Endothelial cell of umbilical vein (primary cell): ENCODE data around the gene CLCA4. TPM values are rescaled to one million over a fixed set of nuclear protein-coding genes. Genes with fewer than 3 reads are reported as not detected.

Experiments used
- BruUV-seq: library from RNA; stranded (reverse); fragments of 400-500 nt; replicated peaks from 2 replicates; lab custom pipeline; 2021; lab: Mats Ljungman, UMichigan
- CTCF ChIA-PET: fragments of 300-600, 350-600 bp; sonication (Branson Sonifier 250); formaldehyde crosslinking; loops from one replicate; lab custom pipeline; 2021; ENCODE audit warnings: antibody characterized with exemption, inconsistent platforms; lab: Charles Lee
- POLR2A ChIA-PET: fragments of 300-600, 350-600 bp; sonication (Branson Sonifier 250); formaldehyde crosslinking; loops from one replicate; lab custom pipeline; 2021; ENCODE audit warnings: antibody characterized with exemption, inconsistent platforms; lab: Charles Lee
- DNase-seq: peaks from one replicate; pipeline ENCODE4 v3.0.0-alpha.2; 2011; ENCODE audit warnings: low read depth, low spot score
- FAIRE-seq: peaks from 2 replicates; lab custom pipeline; 2011; peaks lifted over from hg19 to GRCh38; lab: Jason Lieb, UNC
- H2AFZ ChIP-seq: 2 replicates; pipeline ENCODE4 v1.6.0; 2012; ENCODE audit warnings: low read depth, low read length, control low read depth, inconsistent platforms
- H3K27ac ChIP-seq: 2 replicates; pipeline ENCODE4 v1.5.1; 2011; ENCODE audit warnings: low read depth, mild to moderate bottlenecking, control low read depth, low read length, moderate library complexity; ENCODE audit not compliant: insufficient read depth
- H3K27me3 ChIP-seq, 2 experiments: 2 replicates each; pipeline versions ENCODE4 v1.6.0 to v1.6.1; 2011; ENCODE audit warnings: low read length in 2 of 2, mixed read lengths in 1 of 2; ENCODE audit not compliant: control insufficient read depth in 2 of 2, insufficient read depth in 2 of 2
- H3K36me3 ChIP-seq, 2 experiments: 2 replicates in 1 of 2; 3 replicates in 1 of 2; pipeline ENCODE4 v1.5.1; 2011; ENCODE audit warnings: low read length in 2 of 2, mild to moderate bottlenecking in 1 of 2, moderate library complexity in 1 of 2; ENCODE audit not compliant: control insufficient read depth in 2 of 2, insufficient read depth in 2 of 2; ENCODE audit errors: extremely low read depth in 1 of 2
- H3K4me1 ChIP-seq: 3 replicates; pipeline ENCODE4 v1.5.1; 2011; ENCODE audit warnings: mild to moderate bottlenecking, low read length; ENCODE audit not compliant: control insufficient read depth, insufficient read depth; ENCODE audit errors: extremely low read depth
- H3K4me2 ChIP-seq: 2 replicates; pipeline ENCODE4 v1.6.1; 2011; ENCODE audit warnings: low read length, control low read depth, mixed read lengths; ENCODE audit not compliant: insufficient read depth
- H3K4me3 ChIP-seq, 3 experiments: fragments of 200-600 bp in 1 of 3; sonication (generic), shearing (Covaris generic) in 1 of 3; replicated peaks in 1 of 3; 2 replicates each; pipeline ENCODE4 v1.5.1; 2011 to 2016; ENCODE audit warnings: control low read depth in 3 of 3, low read length in 3 of 3, mild to moderate bottlenecking in 2 of 3, inconsistent platforms in 1 of 3, low read depth in 1 of 3, moderate library complexity in 1 of 3; ENCODE audit not compliant: insufficient read depth in 1 of 3
- H3K79me2 ChIP-seq: 2 replicates; pipeline ENCODE4 v1.6.0; 2012; ENCODE audit warnings: low read length, inconsistent platforms; ENCODE audit not compliant: control insufficient read depth, insufficient read depth
- H3K9ac ChIP-seq: replicated peaks from 2 replicates; pipeline ENCODE3; 2011; ENCODE audit warnings: low read length, control low read depth; ENCODE audit not compliant: insufficient read depth; ENCODE audit errors: extremely low read depth
- H3K9me1 ChIP-seq: replicated peaks from 3 replicates; pipeline ENCODE4 v1.6.0; 2011; ENCODE audit warnings: mild to moderate bottlenecking, low read length; ENCODE audit not compliant: control insufficient read depth, insufficient read depth; ENCODE audit errors: extremely low read depth
- H3K9me3 ChIP-seq: replicated peaks from 2 replicates; pipeline ENCODE4 v1.5.1; 2012; ENCODE audit warnings: low read length, inconsistent platforms; ENCODE audit not compliant: control insufficient read depth, insufficient read depth
- H4K20me1 ChIP-seq: replicated peaks from 2 replicates; pipeline ENCODE3; 2011; ENCODE audit warnings: mild to moderate bottlenecking, low read length; ENCODE audit not compliant: control insufficient read depth, insufficient read depth; ENCODE audit errors: extremely low read depth
- EZH2 ChIP-seq: IDR thresholded peaks from 2 replicates; pipeline ENCODE4 v1.6.1; 2012; ENCODE audit warnings: borderline replicate concordance, low read depth, mild to moderate bottlenecking, moderate library complexity, low read length, inconsistent platforms; ENCODE audit not compliant: severe bottlenecking
- FOS ChIP-seq: IDR thresholded peaks from 2 replicates; pipeline ENCODE4 v1.6.1; 2011; ENCODE audit warnings: mild to moderate bottlenecking, low read length, moderate library complexity, borderline replicate concordance; ENCODE audit not compliant: insufficient read depth
- GATA2 ChIP-seq: IDR thresholded peaks from 2 replicates; pipeline ENCODE4 v1.7.0; 2011; ENCODE audit warnings: low read depth, mild to moderate bottlenecking, moderate library complexity, mixed read lengths, low read length; ENCODE audit not compliant: insufficient read length, insufficient read depth
- JUN ChIP-seq: IDR thresholded peaks from 2 replicates; pipeline ENCODE4 v1.6.1; 2011; ENCODE audit warnings: borderline replicate concordance, low read depth; ENCODE audit not compliant: insufficient read length, insufficient read depth
- MYC ChIP-seq: IDR thresholded peaks from one replicate; pipeline ENCODE4 v1.6.1; 2011; ENCODE audit warnings: mild to moderate bottlenecking, low read depth, low read length
- POLR2A ChIP-seq: IDR thresholded peaks from 2 replicates; pipeline ENCODE4 v1.6.1; 2012; ENCODE audit warnings: low read depth, mild to moderate bottlenecking, control low read depth, low read length
- POLR2AphosphoS5 ChIP-seq: IDR thresholded peaks from 2 replicates; pipeline ENCODE4 v1.6.1; 2012; ENCODE audit warnings: low read depth, mild to moderate bottlenecking, control low read depth, low read length, moderate library complexity; ENCODE audit not compliant: insufficient read depth
- dilution Hi-C: fragments of 300-500 bp; cut with MboI; formaldehyde crosslinking; loops from one replicate; pipeline ENCODE4 v1.15.0; 2019; ENCODE audit warnings: low sequenced_read_pairs; ENCODE audit not compliant: extremely low pct_ligation_motif_present
- intact Hi-C: fragments of 100-400 bp; cut with micrococcal nuclease; formaldehyde crosslinking; loops from one replicate; pipeline ENCODE4 v1.10.0; 2022
- polyA plus RNA-seq, 4 experiments: library from polyadenylated mRNA; depleted of rRNA in 3 of 4; stranded (reverse) in 3 of 4; unstranded in 1 of 4; fragments of >200 nt; gene quantifications; 2 replicates each; pipeline versions ENCODE4 v1.2.1 to v1.2.3, GENCODE V29; 2011 to 2012; ENCODE audit warnings: missing spikeins in 1 of 4
- total RNA-seq: library from RNA; stranded (reverse); gene quantifications from 2 replicates; pipeline ENCODE4 v1.2.3, GENCODE V29; 2021
- TF ChIP-seq, protein P1 (sequence below): IDR thresholded peaks from 2 replicates; pipeline ENCODE4 v1.6.1; 2011; ENCODE audit not compliant: insufficient read depth, insufficient read length
- TF ChIP-seq, protein P2 (sequence below), 2 donors: IDR thresholded peaks; 1 replicate in 1 of 2; 2 replicates in 1 of 2; pipeline ENCODE4 v1.5.1; 2011; ENCODE audit warnings: low read length in 2 of 2, mild to moderate bottlenecking in 2 of 2, moderate library complexity in 2 of 2, control low read depth in 1 of 2, inconsistent platforms in 1 of 2, low read depth in 1 of 2; ENCODE audit not compliant: insufficient read depth in 1 of 2; ENCODE audit errors: extremely low read depth in 1 of 2

The CLCA4 gene
- total and polyA plus RNA-seq, 2 donors (not counting 3 experiments of a cell fraction or from before 2014, with no cell fraction given), result not detected

DNA sequence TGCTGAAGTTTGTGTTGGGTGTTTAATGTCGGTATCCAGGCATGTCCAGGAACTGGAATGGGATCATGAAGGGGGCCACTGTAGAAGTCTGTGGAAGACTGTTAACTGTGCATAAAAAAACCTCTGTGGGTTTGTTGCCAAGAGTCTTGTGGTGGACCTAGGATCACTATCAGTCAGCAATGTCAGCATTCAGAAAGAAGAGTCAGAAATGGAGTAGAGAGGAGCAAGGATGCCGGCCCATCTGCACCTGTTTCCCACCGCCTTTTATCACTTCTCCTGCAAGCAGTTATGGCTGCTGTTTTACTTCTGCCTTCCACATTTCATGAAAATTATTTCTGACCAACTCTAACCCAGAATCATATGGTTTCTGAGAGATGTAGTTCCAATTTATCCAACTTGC, 36.7 kb downstream of the CLCA4 start:
- Histone ChIP-seq H3K4me1 (no peaks in the 10 kb centered on the region), H3K27me3 (peaks cover 6 to 17% of the 10 kb centered on the region in 2 experiments), H3K79me2 (no peaks in the 10 kb centered on the region), H3K9me1 (no peaks in the 10 kb centered on the region), H3K4me3 (no peak overlapping the region), H4K20me1 (no peaks in the 10 kb centered on the region), H3K4me2 (no peak overlapping the region), H3K27ac (no peak overlapping the region), H3K9ac (no peak overlapping the region), H2AFZ (no peak overlapping the region), H3K36me3 (no peaks in the 10 kb centered on the region), H3K9me3 (no peaks in the 10 kb centered on the region)
- intact Hi-C loops (no loop called here), dilution Hi-C loops (no loop called here)
- BruUV-seq, result no TSS peak
- no peak for DNase-seq
- TF ChIP-seq MYC (no peak), GATA2 (no peak), POLR2AphosphoS5 (no peak), JUN (no peak), EZH2 (no peak), FOS (no peak), POLR2A (no peak)
- TF ChIP-seq, protein P1, sequence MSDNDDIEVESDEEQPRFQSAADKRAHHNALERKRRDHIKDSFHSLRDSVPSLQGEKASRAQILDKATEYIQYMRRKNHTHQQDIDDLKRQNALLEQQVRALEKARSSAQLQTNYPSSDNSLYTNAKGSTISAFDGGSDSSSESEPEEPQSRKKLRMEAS, result no peak
- TF ChIP-seq, protein P2, sequence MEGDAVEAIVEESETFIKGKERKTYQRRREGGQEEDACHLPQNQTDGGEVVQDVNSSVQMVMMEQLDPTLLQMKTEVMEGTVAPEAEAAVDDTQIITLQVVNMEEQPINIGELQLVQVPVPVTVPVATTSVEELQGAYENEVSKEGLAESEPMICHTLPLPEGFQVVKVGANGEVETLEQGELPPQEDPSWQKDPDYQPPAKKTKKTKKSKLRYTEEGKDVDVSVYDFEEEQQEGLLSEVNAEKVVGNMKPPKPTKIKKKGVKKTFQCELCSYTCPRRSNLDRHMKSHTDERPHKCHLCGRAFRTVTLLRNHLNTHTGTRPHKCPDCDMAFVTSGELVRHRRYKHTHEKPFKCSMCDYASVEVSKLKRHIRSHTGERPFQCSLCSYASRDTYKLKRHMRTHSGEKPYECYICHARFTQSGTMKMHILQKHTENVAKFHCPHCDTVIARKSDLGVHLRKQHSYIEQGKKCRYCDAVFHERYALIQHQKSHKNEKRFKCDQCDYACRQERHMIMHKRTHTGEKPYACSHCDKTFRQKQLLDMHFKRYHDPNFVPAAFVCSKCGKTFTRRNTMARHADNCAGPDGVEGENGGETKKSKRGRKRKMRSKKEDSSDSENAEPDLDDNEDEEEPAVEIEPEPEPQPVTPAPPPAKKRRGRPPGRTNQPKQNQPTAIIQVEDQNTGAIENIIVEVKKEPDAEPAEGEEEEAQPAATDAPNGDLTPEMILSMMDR (IDR thresholded peaks at IDR 0.05; ENCODE audit: extremely low read depth in 1 of 2, insufficient read depth in 1 of 2, low read depth in 1 of 2, low read length in 2 of 2), result no peak
- CTCF ChIA-PET, result no interaction called here
- POLR2A ChIA-PET, result no interaction called here
- no peak for FAIRE-seq
